SK-N-DZ (cell line): ENCODE data around the gene WNT10A.
"Not testable (repeated sequence)": the region's sequence is repeated elsewhere in the genome, so short reads cannot be mapped to it uniquely, and the experiment has no call there.

Source experiments
- DNase-seq: peaks from one replicate; pipeline ENCODE4 v3.0.0-alpha.2; 2015; ENCODE audit warnings: low spot score
- small RNA-seq, 2 experiments: library from RNA; depleted of rRNA; stranded (forward); fragments of <200 nt; gene quantifications; one replicate each; pipeline ENCODE3, GENCODE V24; 2014

Gene WNT10A

GRCh38 chr2:218930488-218930887, 49.8 kb downstream of the WNT10A start:
- not testable (repeated sequence) for DNase-seq

GRCh38 chr2:218931751-218932150, 51.1 kb downstream of the WNT10A start:
- DNase-seq = not testable (repeated sequence)

Small RNAs within 50 kb of the gene (small RNA-seq; reads per million reads assigned to genes)
- 0 reads per million in 2 experiments for gene RNU6-642P
